NCI-H2029 (cell line): ENCODE measurements around the gene PM20D1.
"Not testable (repeated sequence)": the region's sequence is repeated elsewhere in the genome, so short reads cannot be mapped to it uniquely, and the experiment has no call there.

Experiments used
- DNase-seq: peaks from one replicate; lab custom pipeline; 2025; lab: John Stamatoyannopoulos, UW

PM20D1 gene

DNA sequence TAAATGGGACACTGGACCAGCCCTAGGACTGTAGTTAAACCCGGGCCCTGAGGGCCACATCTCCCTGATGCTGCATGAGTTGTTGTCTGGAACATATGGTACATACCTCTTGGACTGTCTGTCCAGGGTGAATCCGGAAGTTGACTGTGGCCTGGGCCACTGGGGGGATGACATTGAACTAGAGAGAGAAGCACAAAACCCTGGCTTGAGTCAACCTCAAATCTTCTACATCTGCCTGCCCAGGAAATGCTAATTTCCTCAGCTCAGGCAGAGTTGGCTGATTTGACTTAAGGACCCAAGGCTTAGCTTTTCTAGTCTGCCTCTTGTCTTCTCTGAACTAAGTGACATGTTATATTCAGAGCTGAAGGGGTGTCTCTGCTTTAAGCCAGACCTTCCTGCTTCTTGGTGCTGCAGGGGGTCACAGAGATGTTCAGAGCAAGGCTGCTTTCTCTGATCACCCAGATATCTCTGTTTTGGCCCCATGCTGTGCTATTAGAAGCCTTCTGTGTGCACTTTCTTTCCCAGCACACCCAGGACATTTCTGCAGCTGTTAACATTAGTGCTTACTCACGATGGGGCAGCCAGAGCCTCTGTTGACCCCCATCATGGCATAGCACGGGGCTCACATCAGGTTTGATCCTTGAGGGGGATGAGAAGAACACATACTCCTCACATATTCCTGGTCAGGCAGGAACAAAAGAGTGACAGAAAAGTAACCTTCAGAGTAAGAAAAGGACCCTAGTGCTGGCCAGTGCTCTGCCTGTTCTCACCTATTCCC lies 9.6 kb downstream of the PM20D1 start:
- no peak for DNase-seq

DNA sequence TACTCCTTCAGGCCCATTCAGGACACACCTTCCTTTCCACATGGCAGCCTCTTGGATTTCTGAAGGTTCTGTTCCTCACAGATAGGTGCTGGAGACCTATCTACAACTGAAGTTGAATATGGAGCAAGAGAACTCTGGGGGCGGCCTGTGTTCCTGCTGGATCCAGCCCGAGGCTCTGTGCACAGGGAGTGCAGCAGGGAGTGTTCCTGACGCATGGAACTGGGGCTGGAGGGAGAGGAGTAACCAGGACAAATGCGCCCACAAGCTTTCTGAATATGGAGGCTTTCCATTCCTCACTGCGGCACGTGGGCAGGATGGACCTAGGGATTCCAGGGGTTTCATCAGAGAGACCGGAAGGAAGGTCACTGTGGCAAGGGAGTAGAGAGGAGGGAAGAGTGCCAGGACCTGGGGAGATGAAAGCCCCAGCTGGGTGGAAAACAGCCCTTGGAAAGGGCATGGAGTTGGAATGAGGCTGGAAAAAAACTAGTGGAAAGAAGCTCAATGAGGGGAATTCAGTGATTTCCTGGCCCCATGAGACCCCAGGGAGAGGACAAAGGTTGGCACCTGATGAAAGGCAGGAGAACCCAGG lies 12.5 kb downstream of the PM20D1 start:
- DNase-seq: no peak

DNA sequence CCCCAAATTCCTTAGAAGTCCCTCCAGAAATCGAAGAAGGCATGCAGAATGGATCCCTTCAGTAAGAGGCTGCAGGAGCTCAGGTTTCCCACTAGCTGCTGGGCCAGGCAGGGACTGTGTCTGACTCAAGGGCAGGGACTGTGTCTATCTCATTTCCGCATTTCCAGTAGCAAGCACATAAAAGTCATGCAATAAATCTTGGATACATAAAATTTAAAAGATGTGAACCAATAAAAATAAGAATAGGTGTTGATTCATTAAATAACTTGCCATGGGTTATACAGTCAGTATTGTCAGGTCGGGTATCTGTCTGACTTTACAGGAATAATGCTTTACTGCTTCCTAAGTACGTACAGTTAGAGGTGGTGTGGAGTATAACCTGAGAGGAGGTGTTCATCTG lies 15.2 kb downstream of the PM20D1 start:
- DNase-seq: no peak

DNA sequence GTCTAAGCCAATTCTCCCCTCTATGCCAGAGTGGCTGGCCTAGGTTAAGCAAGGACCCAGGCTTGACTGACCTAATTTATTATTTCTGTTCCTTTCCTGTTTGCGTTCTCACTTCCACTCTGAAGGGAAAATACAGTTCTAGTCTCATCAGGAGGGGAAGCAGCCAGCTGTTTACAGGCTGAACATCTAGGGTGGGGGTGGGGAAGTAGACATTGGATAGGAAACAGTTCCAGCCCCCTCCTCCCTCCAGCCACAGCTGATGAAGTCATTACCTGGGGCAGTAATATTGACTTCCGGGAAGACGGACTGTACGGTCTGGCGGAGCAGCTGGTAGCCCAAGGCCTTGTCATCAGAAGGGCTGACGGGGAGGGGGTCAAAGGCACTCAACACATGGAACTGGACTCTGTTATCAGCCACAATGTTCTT lies 17.6 kb downstream of the PM20D1 start:
- no peak for DNase-seq

DNA sequence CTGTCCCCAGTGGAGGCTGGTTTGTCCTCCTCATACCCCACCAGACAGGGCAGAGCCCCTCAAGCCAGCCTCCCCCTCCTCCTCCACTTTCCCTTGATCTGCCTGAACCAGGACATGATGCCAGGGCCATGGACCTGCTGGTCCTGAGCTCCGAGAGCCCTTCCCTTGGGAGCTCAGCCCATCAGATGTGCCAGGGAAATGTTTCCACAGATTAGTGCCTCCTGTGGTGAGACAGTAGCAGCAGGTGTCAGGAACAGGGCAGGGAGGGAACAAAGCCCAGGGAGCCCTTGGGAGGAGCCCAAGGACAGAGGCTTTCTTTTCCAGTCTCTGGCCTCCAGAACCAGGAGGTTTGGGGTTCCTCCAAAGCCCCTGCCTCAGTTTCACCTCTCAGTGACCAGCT lies 22.3 kb downstream of the PM20D1 start:
- DNase-seq: no peak

DNA sequence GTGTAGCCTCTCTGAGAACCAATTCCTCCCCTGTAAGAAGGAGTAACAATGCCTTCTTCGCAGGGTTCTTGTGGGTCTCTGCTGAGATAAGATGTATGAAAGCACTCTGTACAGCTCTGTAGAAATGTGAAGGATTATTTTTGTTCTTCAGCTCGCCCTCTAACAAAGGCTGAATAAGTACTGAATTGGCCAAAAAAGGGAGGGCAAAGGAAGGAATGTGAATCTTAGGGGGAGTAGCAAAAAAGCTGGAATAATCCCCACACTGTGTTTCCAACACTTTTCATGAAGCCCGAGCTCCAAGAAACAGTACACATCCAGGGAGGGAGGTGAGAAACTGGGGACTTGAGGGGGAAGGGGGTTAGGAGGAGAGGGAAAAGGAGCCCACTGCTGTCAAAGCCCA lies 22.9 kb downstream of the PM20D1 start:
- no peak for DNase-seq

DNA sequence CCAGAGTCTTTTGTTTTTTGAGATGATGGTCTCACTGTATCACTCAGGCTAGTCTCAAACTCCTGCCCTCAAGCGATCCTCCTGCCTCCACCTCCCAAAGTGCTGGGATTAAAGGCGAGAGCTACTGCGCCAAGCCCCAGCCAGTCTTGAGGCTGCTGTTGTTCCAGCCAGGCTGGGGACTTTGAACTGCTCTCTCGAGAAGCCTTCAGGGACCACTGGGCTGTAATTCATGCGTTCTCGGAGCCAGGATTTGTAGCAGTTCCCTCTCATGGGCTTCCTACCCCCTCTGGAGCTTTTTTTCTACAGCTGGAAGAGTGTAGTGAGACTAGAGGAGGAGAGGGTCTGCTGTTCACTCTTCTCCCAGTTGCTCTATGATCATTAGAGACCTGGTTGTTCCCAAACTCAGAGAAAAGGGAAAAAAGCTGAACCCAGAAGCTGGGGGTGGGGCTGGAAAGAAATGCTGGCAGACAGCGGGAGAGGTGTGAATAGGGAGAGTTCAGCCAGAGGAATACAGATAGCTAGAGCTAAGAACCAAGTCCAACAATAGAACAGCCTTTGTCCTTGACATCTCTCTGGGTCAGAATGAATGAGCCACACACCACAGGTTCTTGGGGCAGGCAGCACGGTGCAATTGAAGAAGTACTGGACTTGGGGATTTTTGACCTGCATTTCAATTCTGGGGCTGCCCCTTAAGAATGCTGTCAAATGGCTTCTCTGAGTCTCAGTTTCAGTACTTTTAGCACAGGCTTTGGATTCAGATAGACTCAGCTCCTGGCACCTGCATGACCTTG lies 23.7 kb downstream of the PM20D1 start:
- no peak for DNase-seq

DNA sequence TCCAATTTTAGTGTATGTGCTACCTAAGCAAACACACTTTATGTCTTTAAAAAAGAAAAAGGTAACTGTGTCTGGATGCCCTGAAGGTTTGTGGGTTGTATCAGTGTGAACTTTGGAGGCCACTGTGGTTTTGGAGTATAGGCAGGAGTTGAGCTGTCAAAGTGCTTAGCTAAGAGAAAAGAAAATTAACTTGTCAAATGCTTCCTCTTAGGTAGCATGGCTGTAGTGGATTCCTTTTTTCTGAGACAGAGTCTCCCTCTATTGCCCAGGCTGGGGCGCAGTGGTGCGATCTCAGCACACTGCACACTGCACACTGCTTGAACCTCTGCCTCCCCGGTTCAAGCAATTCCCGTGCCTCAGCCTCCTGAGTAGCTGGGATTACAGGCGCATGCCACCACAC lies 25.8 kb downstream of the PM20D1 start:
- no peak for DNase-seq

DNA sequence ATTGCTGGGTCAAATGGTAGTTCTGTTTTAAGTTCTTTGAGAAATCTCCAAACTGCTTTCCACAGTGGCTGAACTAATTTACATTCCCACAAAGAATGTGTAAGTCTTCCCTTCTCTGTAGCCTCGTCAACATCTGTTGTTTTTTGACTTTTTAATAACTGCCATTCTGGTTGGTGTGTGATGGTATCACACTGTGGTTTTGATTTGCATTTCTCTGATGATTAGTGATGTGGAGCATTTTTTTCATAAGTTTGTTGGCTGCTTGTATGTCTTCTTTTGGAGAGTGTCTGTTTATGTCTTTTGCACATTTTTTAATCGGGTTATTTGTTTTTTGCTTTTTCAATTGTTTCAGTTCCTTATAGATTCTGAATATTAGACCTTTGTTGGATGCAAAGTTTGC lies 26.7 kb downstream of the PM20D1 start:
- not testable (repeated sequence) for DNase-seq

DNA sequence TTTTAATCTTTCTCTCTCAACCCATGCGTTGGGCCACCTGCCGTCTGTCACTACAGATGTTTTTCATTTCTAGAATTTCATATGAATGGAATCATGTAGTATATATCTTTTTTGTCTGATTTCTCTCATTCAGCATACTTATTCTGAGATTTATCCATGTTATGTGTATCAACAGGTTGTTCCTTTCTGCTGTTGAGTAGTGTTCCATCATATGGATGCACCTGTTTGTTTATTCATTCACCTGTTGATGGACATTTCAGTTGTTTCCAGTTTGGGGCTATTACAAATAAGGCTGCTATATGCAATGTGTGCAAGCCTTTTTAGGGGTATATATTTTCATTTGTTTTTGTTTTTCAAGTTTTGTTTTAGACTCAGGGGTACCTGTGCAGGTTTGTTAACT lies 27.5 kb downstream of the PM20D1 start:
- DNase-seq: no peak

DNA sequence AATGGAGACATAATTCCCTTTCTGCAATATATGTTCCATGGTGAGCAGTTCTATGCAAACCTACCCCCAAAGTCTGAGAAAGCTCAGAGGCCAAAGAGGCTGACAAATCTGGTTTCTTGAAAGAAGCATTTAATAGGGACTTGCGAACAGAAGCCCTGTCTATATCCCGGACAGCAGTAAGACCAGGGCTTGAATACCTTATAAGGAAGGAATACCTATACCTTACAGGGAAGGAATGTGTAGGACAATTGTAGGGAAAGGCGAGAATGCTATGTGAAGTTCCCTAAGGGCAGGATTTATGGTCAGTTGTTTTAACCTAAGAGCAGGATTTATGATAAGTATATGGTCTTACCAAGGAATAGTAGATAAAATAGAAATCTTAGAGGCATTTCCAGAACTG lies 31.9 kb downstream of the PM20D1 start:
- DNase-seq: no peak

DNA sequence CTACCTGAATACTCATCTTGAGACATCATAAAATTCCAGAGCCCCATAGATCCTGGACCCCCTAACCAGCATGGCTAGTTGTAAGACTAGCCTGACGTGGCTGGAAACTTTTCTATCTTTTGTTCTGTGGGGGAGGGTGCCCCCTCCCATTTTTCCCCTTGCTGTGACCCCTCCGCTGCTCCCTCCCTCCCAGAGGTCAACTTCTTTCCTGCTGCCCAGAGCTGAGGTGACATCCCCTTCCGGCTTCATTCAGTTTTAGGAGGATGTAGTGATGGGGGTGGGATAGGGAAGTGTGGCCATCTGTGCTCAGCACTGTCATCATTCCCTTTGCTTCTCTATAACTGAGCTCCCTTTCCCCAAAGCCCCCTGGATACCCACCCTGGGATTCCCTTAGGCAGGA lies 32.6 kb downstream of the PM20D1 start:
- no peak for DNase-seq

DNA sequence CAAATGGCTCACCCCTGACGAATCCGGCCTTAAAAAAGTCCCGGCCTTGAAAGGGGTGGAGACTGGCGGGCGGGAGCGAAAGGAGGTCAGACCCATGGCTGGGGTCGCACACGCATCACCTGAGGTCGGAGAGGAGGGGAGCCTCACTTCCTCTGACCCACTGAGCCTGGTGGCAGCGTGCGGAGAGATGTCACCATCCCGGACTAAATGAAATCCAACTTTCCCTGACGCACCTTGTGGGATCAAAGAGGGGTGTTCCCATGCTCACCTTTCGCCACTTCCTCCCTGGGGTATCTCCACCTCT lies 36.2 kb downstream of the PM20D1 start:
- DNase-seq: no peak

DNA sequence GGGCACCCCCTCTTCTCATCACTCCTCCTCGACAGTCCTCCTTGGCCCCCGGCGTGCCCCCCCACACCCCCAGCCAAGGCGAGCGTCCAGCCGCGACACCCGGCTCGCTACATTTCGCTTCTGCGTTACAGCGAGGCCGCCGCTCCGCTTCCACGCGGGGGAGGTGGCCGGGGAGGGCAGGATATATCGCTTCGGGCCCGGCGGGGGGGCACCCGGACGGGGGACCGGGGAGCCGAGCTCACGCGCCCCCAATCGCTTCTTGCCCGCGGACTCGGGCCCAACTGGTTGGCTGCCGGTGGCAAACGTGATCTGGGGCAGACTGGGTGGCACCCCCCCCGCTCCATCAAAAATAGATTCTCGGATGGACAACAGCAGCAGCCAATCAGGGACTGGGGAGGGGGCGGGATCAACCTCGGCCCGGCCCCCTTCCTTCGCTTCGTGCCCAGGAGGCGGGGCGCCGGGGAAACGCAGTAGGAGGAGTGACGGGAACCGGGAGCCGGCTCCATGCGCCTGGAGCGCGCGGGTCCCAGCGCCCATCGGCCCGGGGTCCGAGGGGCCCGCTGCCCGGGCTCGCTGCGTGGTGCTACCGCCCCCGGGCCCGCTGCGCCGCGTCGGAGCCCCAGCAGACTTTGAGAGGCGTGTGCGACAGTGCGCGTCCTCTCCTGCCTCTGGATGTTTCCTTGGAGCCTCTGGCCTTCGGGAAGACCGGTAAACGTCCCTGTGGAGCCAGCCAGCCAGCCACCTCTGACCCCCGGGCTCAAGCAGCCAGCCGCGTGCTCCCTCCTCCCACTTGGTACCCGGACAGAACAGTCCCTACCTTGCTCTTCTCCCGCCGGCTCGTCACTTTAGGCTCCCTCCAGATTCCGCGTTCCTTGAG lies 36.8 kb downstream of the PM20D1 start, which contains the start of gene SLC41A1:
Gene SLC41A1 (minus strand): TSS at position 321 of the 877 bp plus-strand sequence. CDS start 2,757 bp downstream, outside the sequence.
- peak; percentile 70 for DNase-seq

DNA sequence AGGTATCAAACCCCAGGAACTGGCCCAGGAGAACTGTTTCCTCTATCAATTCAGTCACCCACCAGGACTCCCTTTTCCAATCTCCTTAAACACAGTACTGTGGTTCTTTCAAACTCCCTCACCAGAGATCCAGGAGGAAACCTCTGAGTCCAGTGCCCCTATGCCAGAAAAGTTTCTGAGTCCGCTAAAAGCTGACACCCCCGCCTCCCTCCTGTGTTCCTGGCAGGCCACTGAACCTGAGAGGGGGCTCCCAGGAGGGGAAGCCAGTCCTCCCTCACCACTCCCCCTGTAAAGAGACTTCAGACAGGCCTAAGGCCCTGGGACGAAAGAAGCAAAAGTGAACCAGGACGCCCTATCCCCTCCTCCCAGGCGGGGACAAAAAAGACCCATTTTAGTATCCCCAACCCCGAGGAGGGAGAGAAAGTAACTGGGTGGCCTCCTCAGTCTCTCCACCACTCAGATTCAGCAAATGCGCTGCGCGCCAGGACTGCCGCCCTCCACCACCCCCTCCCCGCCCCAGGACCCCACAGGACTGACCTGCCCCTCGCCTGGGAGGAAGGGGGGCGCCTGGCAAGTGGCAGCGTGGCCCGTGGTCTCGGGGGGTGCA lies 37.6 kb downstream of the PM20D1 start:
- DNase-seq: no peak

DNA sequence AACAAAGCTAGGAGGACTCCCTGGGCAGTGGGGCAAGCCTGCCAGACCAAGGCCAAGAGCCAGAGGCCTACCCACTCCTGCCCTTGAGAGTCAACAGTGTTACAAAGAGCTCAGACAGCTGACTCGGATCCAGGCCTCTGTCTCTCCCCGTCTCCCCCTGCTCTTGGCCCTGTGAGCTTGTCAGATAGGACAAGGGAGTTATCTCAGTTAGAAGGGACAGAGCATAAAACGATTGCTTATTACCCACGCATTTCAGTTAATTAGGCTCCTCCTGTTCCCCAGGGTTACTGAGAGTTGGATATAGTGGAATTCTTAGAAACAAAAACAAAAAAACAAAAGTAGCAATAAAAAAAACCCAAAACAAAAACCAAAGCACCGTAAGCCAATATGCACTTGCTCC lies 38.3 kb downstream of the PM20D1 start:
- DNase-seq: no peak

DNA sequence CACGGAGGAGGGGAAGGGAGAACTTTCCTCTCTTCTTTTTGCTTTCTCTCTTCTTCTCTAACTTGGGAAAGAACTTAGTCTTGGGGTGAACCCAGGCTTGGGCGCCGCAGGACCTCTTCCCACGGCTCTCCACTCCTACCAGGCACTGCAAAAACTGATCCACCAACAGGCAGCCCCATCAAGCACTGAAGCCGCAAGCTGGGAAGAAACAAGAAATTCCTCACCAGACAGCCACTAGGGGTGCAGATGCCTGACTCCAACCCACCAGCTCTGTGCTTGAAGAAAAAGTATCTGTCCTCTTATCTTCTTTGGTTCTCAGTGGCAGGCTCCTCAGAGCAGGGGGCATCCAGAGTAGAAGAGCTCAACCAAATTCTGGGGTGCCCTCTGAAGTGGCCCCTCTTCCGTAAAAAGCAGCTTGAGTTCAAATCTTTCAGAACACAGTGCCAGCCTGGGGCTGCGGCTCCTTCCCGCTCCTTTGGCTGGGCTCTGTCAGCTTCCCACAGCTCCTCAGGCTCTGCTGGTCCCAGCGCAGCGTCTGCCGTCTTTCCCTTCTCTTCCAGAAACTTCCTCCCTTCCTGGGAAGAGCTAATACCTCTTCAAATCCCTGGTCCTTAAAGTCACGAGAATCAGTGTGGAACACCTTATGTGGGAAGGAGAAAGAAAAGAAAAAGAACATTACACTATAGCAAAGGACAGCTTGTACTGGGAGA lies 39.3 kb downstream of the PM20D1 start:
- DNase-seq: no peak

DNA sequence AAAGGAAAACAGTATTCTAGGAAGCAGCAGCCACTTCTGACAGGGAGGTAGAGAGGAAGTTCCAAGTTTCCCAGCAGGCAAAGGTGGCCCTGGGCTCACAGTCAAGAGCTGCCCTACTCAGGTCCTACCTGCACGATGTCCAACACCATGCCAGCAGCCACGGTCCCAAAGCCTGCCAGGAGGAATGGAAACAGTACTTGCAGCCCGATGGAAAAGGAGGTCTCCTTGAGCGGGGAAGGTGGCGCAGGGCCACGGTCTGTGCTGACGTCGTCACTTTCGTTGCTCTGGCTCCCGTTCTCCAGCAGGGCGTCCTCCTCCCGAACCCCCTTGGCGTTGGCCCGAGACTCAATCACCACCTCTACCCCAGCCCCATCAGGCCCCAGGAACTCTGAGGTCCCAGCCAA lies 40.0 kb downstream of the PM20D1 start:
- DNase-seq: no peak

DNA sequence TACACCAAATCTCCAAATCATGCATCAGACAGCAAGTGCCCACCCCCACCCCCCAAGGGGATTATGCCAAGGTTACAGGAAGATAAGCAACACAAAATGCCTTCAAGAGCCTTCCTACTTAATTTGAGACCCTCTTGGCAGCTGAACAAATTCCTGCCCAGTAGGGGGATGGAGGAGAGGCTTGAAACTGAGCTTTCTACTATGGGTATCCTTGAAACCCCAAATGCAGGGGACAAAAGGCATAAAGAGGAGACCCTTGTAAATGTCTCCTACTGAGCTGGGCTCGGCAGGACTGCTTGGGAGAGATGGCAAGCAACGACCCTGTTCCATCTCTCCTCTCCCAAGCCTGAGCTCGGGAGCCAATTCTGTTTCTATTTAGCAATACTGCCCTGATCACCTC lies 40.5 kb downstream of the PM20D1 start:
- DNase-seq: no peak

DNA sequence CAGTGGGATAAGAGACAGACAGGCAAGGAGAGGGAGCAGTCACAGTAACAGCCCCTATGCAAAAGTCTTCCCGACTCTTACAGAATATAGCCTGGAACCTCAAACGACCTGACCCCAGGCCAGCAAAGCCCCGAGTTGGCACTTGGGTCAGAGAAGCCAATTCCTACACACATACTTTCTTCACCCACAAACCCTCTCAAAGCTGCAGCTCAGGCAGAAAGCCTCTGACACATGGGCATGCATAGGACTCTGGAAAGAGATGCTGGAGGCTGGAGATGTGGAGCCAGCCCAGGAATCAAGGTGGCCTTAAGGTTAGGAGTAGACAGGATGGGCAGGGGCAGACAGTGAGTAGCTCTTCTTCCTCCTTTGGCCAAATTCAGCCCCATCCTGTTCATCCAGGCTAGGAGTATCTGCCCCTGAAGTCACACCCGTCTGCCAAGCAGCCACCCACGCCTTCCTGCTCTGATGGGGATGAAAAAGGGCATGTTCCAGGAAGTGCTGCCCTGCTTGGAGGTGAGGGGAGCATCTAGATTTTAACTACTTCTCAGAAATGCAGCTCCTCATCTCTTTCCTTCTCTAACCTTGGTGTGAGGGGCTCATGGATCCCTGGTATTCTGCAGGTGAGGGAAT lies 44.7 kb downstream of the PM20D1 start:
- DNase-seq: no peak

DNA sequence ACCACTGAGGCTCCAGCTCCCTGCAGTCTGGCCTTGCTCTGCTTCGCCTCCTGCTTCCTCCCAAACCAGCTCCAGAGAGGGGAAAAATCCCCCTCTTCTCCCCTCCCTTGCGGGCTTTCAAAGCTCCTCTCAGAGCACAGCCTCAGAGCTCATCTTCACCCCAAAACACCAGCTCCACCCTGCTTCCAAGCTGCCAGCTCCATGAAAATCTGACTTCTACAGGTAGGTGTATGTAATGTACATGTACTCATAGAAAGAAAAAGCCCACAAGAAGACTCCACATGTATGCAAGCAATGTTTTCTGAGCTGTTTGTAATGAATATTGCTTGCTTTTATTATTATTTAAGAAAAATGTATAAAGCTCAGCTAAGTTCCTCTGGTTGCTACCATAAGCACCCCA lies 45.3 kb downstream of the PM20D1 start:
- no peak for DNase-seq
